ENCODE measurements around the gene RASSF8.

- TF ChIP-seq CTCF (IDR thresholded peaks at IDR 0.05 in 8 of 11, conservative IDR thresholded peaks at IDR 0.05 in 3 of 11) (no peak), POLR2A (IDR thresholded peaks at IDR 0.05) (no peak), POLR2AphosphoS5 (IDR thresholded peaks at IDR 0.05) (no peak)
Measured at GRCh38 chr12:26027401-26027800, 68.9 kb downstream of the RASSF8 start.

Data from spleen (tissue), 7 donors.